HG03159 (cell line): ENCODE measurements around the gene CENPQ.

Experiments used
- ATAC-seq: cut with Tn5 transposase; IDR thresholded peaks from one replicate; pipeline ENCODE4 v1.9.1; 2021; ENCODE audit warnings: mild to moderate bottlenecking, moderate library complexity; ENCODE audit not compliant: unreplicated experiment

CENPQ gene

DNA sequence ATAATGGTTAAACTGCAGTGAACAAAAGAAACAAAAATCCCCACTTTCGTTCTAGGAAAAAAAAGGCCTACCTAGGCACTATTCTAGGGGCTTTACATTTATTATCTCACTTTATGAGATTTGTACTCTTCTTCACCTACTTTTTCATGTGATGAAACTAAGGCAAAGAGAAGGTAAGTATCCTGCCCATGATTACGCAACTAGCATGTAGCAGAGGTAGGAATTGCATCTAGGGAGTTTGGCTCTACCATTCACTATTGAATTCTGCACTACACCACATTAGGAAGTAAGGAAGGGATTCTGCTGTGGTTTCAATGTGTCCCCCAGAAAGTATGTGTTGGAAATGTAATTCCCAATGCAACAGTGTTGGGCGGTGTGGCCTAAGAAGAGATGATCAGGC is 75.9 kb downstream of the CENPQ start:
- no peak for ATAC-seq

DNA sequence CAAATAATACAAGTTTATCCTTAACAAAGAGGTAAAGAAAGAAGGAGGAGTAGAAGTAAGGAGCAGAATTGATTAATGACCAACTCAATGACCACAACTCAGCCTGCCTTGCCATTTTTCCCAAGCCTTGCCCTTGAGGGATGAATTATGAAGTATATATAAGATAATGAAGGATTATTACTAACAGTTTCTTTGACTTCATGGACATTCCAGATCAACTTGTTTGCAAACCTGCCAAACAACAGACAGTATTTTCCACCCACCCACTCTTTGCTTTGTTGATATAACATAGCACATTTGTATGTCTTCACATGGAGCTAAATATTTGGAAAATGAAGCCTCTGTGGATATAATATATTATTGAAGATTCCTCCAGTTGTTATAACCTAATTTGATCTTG is 77.4 kb downstream of the CENPQ start:
- ATAC-seq = no peak

DNA sequence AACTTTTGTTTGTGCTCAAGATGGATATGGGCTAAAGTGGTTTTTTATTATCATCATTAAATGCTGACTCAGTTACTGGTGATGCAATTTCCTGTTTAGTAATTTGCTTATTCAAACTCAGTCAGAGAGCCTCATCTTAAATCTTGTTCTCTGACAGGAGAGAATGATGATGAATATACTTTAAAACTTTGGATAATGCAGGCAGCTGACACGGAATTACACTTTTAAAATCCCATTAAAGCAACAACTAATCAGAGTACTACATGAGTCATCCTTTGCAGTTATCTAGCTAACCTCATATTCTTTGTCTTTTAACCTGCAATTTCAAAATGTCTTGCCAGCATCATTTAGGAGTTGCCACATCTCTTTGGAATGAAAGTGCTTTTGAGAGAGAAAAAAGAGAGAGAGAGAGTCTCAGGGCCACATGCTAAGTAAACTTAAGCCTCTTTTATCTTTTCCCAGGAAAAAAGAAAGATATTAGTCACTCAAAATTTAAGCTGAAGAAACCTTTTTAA is 78.1 kb downstream of the CENPQ start:
- ATAC-seq = no peak

DNA sequence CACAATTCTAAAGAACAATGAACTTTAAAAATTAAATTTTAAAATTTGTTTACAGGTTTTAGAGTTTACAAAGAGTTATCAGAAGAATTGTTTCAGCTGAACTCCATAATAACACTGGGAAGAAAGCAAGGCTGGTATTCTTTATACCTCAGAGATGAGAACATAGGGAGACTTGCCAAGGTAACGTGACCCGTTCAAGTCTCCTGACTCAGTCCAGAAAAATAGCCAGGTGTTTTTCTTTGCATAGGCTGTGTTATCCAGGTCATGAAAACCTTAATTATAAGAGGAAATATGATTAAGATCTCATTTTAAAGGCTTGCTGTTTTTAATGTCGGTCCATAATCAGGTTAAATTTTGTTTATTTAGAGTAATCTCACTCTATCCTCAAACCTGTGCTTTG is 78.8 kb downstream of the CENPQ start:
- ATAC-seq = no peak
